SK-N-SH (cell line): ENCODE data around the gene HDGFL2. TPM values are rescaled to one million over a fixed set of nuclear protein-coding genes. Genes with fewer than 3 reads are reported as not detected.

Source experiments
- CTCF ChIA-PET: fragments of 300-600, 350-600 bp; formaldehyde crosslinking; extraction: SDS; loops from one replicate; lab custom pipeline; 2021; lab: Yijun Ruan, JAX
- POLR2A ChIA-PET: fragments of 350-600 bp; sonication (Branson Sonifier 250); formaldehyde crosslinking; extraction: SDS; loops from one replicate; lab custom pipeline; 2020; ENCODE audit warnings: antibody characterized with exemption, inconsistent platforms; lab: Yijun Ruan, JAX
- DNase-seq: peaks from one replicate; pipeline ENCODE4 v3.0.0; 2012
- H2AFZ ChIP-seq: fragments of 200-600 bp; sonication (generic); 2 replicates; pipeline ENCODE4 v1.8.1; 2016; ENCODE audit warnings: antibody characterized with exemption, mild to moderate bottlenecking, low read depth
- H3F3A ChIP-seq: fragments of 200-600 bp; sonication (generic); replicated peaks from 2 replicates; pipeline ENCODE3; 2016; ENCODE audit warnings: antibody characterized with exemption, mild to moderate bottlenecking; ENCODE audit not compliant: insufficient read depth
- H3K27ac ChIP-seq, 2 experiments: fragments of 200-500 bp in 1 of 2; fragments of 200-600 bp in 1 of 2; sonication (Bioruptor generic) in 1 of 2; sonication (generic), shearing (Covaris generic) in 1 of 2; 2 replicates each; pipeline versions ENCODE4 v1.5.1 to v1.6.1; 2014 to 2016; ENCODE audit warnings: low read depth in 2 of 2, inconsistent platforms in 1 of 2, low read length in 1 of 2, mild to moderate bottlenecking in 1 of 2, mixed read lengths in 1 of 2
- H3K27me3 ChIP-seq: fragments of 200-600 bp; sonication (generic), shearing (Covaris generic); 2 replicates; pipeline ENCODE4 v1.6.1; 2016; ENCODE audit warnings: mixed run types; ENCODE audit not compliant: insufficient read depth
- H3K36me3 ChIP-seq, 2 experiments: fragments of 200-500 bp in 1 of 2; fragments of 200-600 bp in 1 of 2; sonication (Bioruptor generic) in 1 of 2; sonication (generic) in 1 of 2; replicated peaks in 1 of 2; 2 replicates each; pipeline versions ENCODE3 to v1.5.1; 2014 to 2016; ENCODE audit warnings: low read length in 1 of 2, mild to moderate bottlenecking in 1 of 2; ENCODE audit not compliant: insufficient read depth in 2 of 2, control insufficient read depth in 1 of 2
- H3K4me1 ChIP-seq, 2 experiments: fragments of 200-500 bp in 1 of 2; fragments of 200-600 bp in 1 of 2; sonication (Bioruptor generic) in 1 of 2; sonication (generic), shearing (Covaris generic) in 1 of 2; 2 replicates each; pipeline versions ENCODE4 v1.5.1 to v1.6.1; 2014 to 2016; ENCODE audit warnings: low read depth in 1 of 2, low read length in 1 of 2, mixed run types in 1 of 2; ENCODE audit not compliant: insufficient read depth in 2 of 2, control insufficient read depth in 1 of 2
- H3K4me2 ChIP-seq: fragments of 200-600 bp; sonication (generic), shearing (Covaris generic); 2 replicates; pipeline ENCODE4 v1.6.1; 2017; ENCODE audit warnings: mixed run types
- H3K4me3 ChIP-seq, 2 experiments: fragments of 200-500 bp in 1 of 2; fragments of 200-600 bp in 1 of 2; sonication (Bioruptor generic) in 1 of 2; sonication (generic), shearing (Covaris generic) in 1 of 2; 2 replicates each; pipeline versions ENCODE4 v1.5.1 to v1.8.1; 2014 to 2016; ENCODE audit warnings: low read depth in 2 of 2, inconsistent platforms in 1 of 2, low read length in 1 of 2, mild to moderate bottlenecking in 1 of 2, mixed read lengths in 1 of 2, moderate library complexity in 1 of 2
- H3K79me2 ChIP-seq: fragments of 200-600 bp; sonication (generic); 2 replicates; pipeline ENCODE4 v1.8.1; 2017; ENCODE audit warnings: mild to moderate bottlenecking; ENCODE audit not compliant: insufficient read depth
- H3K9ac ChIP-seq: fragments of 200-600 bp; sonication (generic); 2 replicates; pipeline ENCODE4 v1.6.1; 2017; ENCODE audit warnings: mixed run types
- H3K9me2 ChIP-seq: fragments of 200-600 bp; sonication (generic); 2 replicates; pipeline ENCODE4 v1.6.1; 2017; ENCODE audit warnings: mixed run types
- H3K9me3 ChIP-seq: fragments of 200-600 bp; sonication (generic); 2 replicates; pipeline ENCODE4 v1.6.1; 2017; ENCODE audit warnings: mixed run types, mild to moderate bottlenecking, moderate library complexity
- H4K20me1 ChIP-seq: fragments of 200-600 bp; sonication (generic); 2 replicates; pipeline ENCODE4 v1.6.1; 2017; ENCODE audit warnings: mild to moderate bottlenecking, mixed run types; ENCODE audit not compliant: insufficient read depth
- EZH2phosphoT487 ChIP-seq: fragments of 200-600 bp; sonication (generic); IDR thresholded peaks from 2 replicates; pipeline ENCODE4 v1.6.1; 2017; ENCODE audit warnings: low read depth, mixed run types, mild to moderate bottlenecking, antibody characterized with exemption, moderate library complexity, borderline replicate concordance
- GATA2 ChIP-seq: sonication (generic); formaldehyde crosslinking; IDR thresholded peaks from 2 replicates; pipeline ENCODE4 v1.5.0; 2020; ENCODE audit warnings: mild to moderate bottlenecking, missing genetic modification reagents
- JUND ChIP-seq: IDR thresholded peaks from 2 replicates; pipeline ENCODE4 v1.4.0; 2012
- MXI1 ChIP-seq: IDR thresholded peaks from 2 replicates; pipeline ENCODE4 v1.6.1; 2012; ENCODE audit warnings: mild to moderate bottlenecking, low read depth, low read length, improper control_type of control experiment
- POLR2AphosphoS5 ChIP-seq: IDR thresholded peaks from 2 replicates; pipeline ENCODE4 v1.6.1; 2012; ENCODE audit warnings: low read depth, low read length
- RAD21 ChIP-seq: IDR thresholded peaks from 2 replicates; pipeline ENCODE4 v1.6.1; 2012; ENCODE audit warnings: mild to moderate bottlenecking, low read length
- RXRA ChIP-seq: IDR thresholded peaks from 2 replicates; pipeline ENCODE4 v1.4.0; 2012; ENCODE audit warnings: low read depth, mild to moderate bottlenecking, borderline replicate concordance
- YY1 ChIP-seq: IDR thresholded peaks from 2 replicates; pipeline ENCODE4 v1.4.0; 2012; ENCODE audit warnings: low read depth, mild to moderate bottlenecking
- WGBS: methylation state at CpG from one replicate; pipeline ENCODE4 v1.1.6; 2017; ENCODE audit warnings: low lambda C conversion rate; 5-methylcytosine and 5-hydroxymethylcytosine counted together
- polyA plus RNA-seq, 3 experiments: library from polyadenylated mRNA; depleted of rRNA; stranded (reverse); fragments of >200 nt; gene quantifications; 2 replicates each; pipeline ENCODE4 v1.2.3, GENCODE V29; 2012
- TF ChIP-seq, protein P1 (sequence below): IDR thresholded peaks from 2 replicates; pipeline ENCODE4 v1.4.0; 2012; ENCODE audit warnings: low read depth, borderline replicate concordance

HDGFL2 gene
- polyA plus RNA-seq, 1 of the 3 experiments (the other 2 are of a cell fraction): 77.8 TPM

DNA sequence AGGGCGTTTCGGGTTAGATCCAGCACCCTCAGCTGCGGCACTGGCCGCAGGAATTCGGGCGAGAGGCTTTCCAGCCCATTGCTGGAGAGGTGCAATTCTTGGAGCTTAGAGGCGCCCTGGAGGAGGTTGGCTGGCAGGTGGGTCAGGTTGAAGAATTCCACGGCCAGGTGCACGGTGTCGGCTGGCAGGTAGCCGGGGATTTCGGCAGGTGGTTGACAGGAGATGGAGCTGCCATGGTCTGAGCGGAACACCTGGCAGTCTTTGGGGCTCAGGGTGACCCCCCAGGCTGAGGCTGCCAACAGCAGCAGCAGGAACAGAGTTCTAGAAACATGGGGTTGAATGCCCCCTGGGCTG lies 66.5 kb downstream of the HDGFL2 start:
- WGBS: 83% methylated on average over 5 of the region's 13 CpGs
- Histone ChIP-seq H2AFZ (no peak overlapping the region), H3K36me3 (no peaks in the 10 kb centered on the region), H3K9me2 (no peaks in the 10 kb centered on the region), H3K4me1 (peaks cover 0 to 13% of the 10 kb centered on the region in 2 experiments; a peak in 2 of 4 replicates), H3F3A (no peaks in the 10 kb centered on the region), H3K4me2 (no peak overlapping the region), H3K9me3 (no peaks in the 10 kb centered on the region), H4K20me1 (no peaks in the 10 kb centered on the region), H3K9ac (no peak overlapping the region), H3K4me3 (no peak overlapping the region), H3K27ac (no peak overlapping the region), H3K79me2 (no peaks in the 10 kb centered on the region), H3K27me3 (peaks cover 2% of the 10 kb centered on the region; the same call in 1 of the 2 replicates)
- no peak for DNase-seq
- CTCF ChIA-PET: interaction anchor here (0.8 to 3.6 kb wide), 7 partner anchors 9 to 98 kb away, joined by 3 to 53 read pairs (median 4); no protein-coding TSS in a partner anchor
- TF ChIP-seq MXI1 (no peak), YY1 (no peak), EZH2phosphoT487 (no peak), RAD21 (no peak)
- POLR2A ChIA-PET: no interaction called here

DNA sequence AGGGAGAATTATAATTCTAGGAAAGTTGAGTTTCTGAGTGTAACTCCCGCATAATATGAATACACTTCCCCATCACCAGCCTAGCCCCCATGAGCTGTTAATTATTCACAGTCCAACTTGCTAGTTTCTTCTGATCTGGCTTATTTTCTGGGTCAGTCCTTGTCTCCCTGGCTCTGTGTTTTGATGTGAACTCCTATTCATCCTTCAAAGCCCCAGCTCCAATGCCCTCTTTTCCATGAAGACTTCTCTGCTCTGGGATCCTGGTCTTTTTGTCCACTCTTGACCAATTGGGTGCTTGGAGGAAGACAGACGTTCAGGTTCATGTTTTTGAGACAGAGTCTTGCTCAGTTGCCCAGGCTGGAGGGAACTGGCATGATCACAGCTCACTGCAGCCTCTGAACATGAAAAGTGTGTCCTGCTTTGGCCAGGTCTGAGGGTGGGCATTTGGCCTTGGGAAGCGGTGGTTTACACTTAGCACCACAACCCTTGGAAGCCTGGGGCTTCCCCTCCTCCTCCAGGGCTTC lies 67.1 kb downstream of the HDGFL2 start:
- H4K20me1 ChIP-seq: no peaks in the 10 kb centered on the region
- no peak overlapping the region for H3K4me2 ChIP-seq
- no peaks in the 10 kb centered on the region for H3K36me3 ChIP-seq
- no peaks in the 10 kb centered on the region for H3K79me2 ChIP-seq
- no peaks in the 10 kb centered on the region; the same call in 1 of the 2 replicates for H3K27me3 ChIP-seq
- TF ChIP-seq RXRA: no peak
- no peak for TF ChIP-seq YY1
- no peak for TF ChIP-seq JUND
- no peak overlapping the region for H2AFZ ChIP-seq
- CTCF ChIA-PET: interaction anchor here (0.8 to 3.6 kb wide), 8 partner anchors 8 to 252 kb away, joined by 3 to 53 read pairs (median 4); partner anchors contain the start of gene FEM1A
- POLR2A ChIA-PET: no interaction called here
- peaks cover 0 to 13% of the 10 kb centered on the region in 2 experiments; a peak in 2 of 4 replicates for H3K4me1 ChIP-seq
- WGBS: 64% methylated on average over 3 of the region's 3 CpGs
- no peak overlapping the region for H3K9ac ChIP-seq
- DNase-seq: no peak
- H3F3A ChIP-seq: no peaks in the 10 kb centered on the region
- no peak overlapping the region for H3K27ac ChIP-seq
- H3K4me3 ChIP-seq: no peak overlapping the region
- H3K9me2 ChIP-seq: no peaks in the 10 kb centered on the region
- H3K9me3 ChIP-seq: no peaks in the 10 kb centered on the region

DNA sequence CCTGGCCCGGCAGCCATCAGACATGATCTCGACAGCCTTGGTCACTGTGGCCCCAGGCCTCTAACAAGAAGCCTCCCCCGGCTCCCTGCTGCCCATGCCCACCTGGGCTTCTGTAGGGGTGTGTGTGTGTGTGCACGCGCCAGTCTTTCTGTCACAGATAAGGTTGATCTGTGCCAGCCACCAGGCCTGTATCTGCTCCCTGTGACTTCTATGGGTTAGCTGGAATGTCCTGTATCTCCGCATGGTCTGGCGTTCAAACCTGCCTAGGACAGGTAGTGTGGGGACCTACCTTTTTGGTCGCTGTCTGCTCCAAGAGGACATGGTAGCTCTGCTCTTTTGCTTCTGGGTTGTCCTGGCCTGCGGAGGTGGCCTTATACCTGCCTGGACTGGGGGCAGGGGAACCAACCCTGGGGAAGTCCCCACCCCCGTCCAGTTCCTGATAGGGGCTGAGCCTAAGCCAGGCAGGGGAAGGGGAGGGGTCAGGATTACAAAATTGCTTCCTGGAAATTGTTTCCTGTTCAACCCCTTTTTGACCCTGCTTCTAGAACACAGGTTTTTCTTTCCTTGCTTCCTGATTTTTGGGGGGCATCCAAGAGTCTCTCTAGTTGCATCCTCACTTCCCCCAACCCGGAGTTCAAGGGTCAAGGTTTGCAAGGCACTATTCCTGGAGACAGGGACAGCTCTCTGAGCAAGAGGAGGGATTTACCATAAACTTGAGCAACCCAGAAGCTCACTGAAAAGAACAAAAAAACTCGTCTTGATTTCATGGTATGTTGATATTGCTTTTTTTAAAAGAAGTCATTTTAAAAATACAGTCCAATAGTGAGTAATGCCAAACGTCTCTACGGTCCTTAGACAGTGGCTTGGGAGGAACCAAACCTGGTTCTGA lies 67.8 kb downstream of the HDGFL2 start, which contains the start of gene LRG1:
Gene LRG1 (minus strand): TSS at position 344 of the 889 bp plus-strand sequence. CDS start 23 bp downstream, at position 321.
- WGBS: 55% methylated on average over 9 of the region's 14 CpGs
- Histone ChIP-seq H2AFZ (no peak within 1 kb of the TSS), H3K27ac (no peak within 1 kb of the TSS), H4K20me1 (no peaks in the 10 kb centered on the region), H3K4me2 (no peak within 1 kb of the TSS), H3K79me2 (no peaks in the 10 kb centered on the region), H3F3A (no peaks in the 10 kb centered on the region), H3K4me1 (peaks cover 0 to 10% of the 10 kb centered on the region in 2 experiments; a peak in 2 of 4 replicates), H3K9me3 (no peaks in the 10 kb centered on the region), H3K4me3 (no peak within 1 kb of the TSS), H3K36me3 (no peaks in the 10 kb centered on the region), H3K9me2 (no peaks in the 10 kb centered on the region), H3K9ac (no peak within 1 kb of the TSS), H3K27me3 (no peaks in the 10 kb centered on the region; the same call in 1 of the 2 replicates)
- ChIA-PET CTCF (interaction anchor here (0.6 to 3.6 kb wide), 9 partner anchors 7 to 320 kb away, joined by 3 to 53 read pairs (median 3); partner anchors contain the start of gene FEM1A), POLR2A (no interaction called here)
- TF ChIP-seq POLR2AphosphoS5: no peak
- TF ChIP-seq GATA2: no peak
- TF ChIP-seq, protein P1, sequence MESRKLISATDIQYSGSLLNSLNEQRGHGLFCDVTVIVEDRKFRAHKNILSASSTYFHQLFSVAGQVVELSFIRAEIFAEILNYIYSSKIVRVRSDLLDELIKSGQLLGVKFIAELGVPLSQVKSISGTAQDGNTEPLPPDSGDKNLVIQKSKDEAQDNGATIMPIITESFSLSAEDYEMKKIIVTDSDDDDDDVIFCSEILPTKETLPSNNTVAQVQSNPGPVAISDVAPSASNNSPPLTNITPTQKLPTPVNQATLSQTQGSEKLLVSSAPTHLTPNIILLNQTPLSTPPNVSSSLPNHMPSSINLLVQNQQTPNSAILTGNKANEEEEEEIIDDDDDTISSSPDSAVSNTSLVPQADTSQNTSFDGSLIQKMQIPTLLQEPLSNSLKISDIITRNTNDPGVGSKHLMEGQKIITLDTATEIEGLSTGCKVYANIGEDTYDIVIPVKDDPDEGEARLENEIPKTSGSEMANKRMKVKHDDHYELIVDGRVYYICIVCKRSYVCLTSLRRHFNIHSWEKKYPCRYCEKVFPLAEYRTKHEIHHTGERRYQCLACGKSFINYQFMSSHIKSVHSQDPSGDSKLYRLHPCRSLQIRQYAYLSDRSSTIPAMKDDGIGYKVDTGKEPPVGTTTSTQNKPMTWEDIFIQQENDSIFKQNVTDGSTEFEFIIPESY: no peak
- no peak for DNase-seq
